ENCODE measurements around the gene MYEF2. TPM values are rescaled to one million over a fixed set of nuclear protein-coding genes. Genes with fewer than 3 reads are reported as not detected.

MYEF2 gene
- total and polyA plus RNA-seq, 2 experiments from 2014 or later, result 62.0 to 79.7 TPM

GRCh38 chr15:48086133-48086532 is 92.0 kb downstream of the MYEF2 start:
- no peak overlapping the region for H2AFZ ChIP-seq
- peaks cover 2% of the 10 kb centered on the region; the same call in 1 of the 3 replicates for H3K4me1 Mint-ChIP-seq
- no peaks in the 10 kb centered on the region for H3K4me1 ChIP-seq (ENCODE audit: insufficient read depth)
- H3K36me3 ChIP-seq (ENCODE audit: insufficient read depth), result no peaks in the 10 kb centered on the region
- H3K27me3 ChIP-seq (ENCODE audit: insufficient read depth), result no peaks in the 10 kb centered on the region
- TF ChIP-seq ZNF114 (CRISPR knock-in tag; IDR thresholded peaks at IDR 0.05) (no peak), STAT1 (IDR thresholded peaks at IDR 0.05; ENCODE audit: unreplicated experiment) (no peak), ETS1 (IDR thresholded peaks at IDR 0.05) (no peak), CTCF (conservative IDR thresholded peaks at IDR 0.05; ENCODE audit: low read depth in 2 of 2) (no peak), EZH2phosphoT487 (IDR thresholded peaks at IDR 0.05; ENCODE audit: unreplicated experiment) (no peak), EZH2 (IDR thresholded peaks at IDR 0.05; ENCODE audit: low read depth, unreplicated experiment) (no peak), POLR2AphosphoS5 (IDR thresholded peaks at IDR 0.05; ENCODE audit: low read depth) (no peak), NANOG (IDR thresholded peaks at IDR 0.05; ENCODE audit: borderline replicate concordance) (no peak), JUNB (IDR thresholded peaks at IDR 0.05; ENCODE audit: unreplicated experiment) (no peak), ZNF331 (CRISPR knock-in tag; IDR thresholded peaks at IDR 0.05; ENCODE audit: low read depth) (no peak), CREB1 (CRISPR knock-in tag; IDR thresholded peaks at IDR 0.05; ENCODE audit: low read depth) (no peak), REST (IDR thresholded peaks at IDR 0.05; ENCODE audit: unreplicated experiment) (no peak), ZNF462 (CRISPR knock-in tag; IDR thresholded peaks at IDR 0.05) (no peak)
- no peaks in the 10 kb centered on the region for H3K27me3 Mint-ChIP-seq (ENCODE audit: insufficient read depth, low read depth, poor library complexity)
- H3K4me3 Mint-ChIP-seq, result no peak overlapping the region
- H3K4me2 ChIP-seq, result no peak overlapping the region
- H3K9me2 ChIP-seq (ENCODE audit: insufficient read depth), result 0 out of 2 replicates have a peak, but pooled peaks cover 3% of the 10 kb centered on the region
- peaks cover 31% of the 10 kb centered on the region for H3K9me3 Mint-ChIP-seq
- H3K27ac Mint-ChIP-seq, result no peak overlapping the region
- H3F3A ChIP-seq (replicated peaks; ENCODE audit: low read depth), result no peaks in the 10 kb centered on the region
- ATAC-seq (no peak), DNase-seq (ENCODE audit: low spot score) (no peak)
- no peak overlapping the region for H3K4me3 ChIP-seq
- peaks cover 18% of the 10 kb centered on the region for H3K36me3 Mint-ChIP-seq (ENCODE audit: low read depth)
- no peak overlapping the region for H3K27ac ChIP-seq (ENCODE audit: low read depth)
- no peaks in the 10 kb centered on the region for H3K79me2 ChIP-seq (replicated peaks; ENCODE audit: insufficient read depth)
- no peaks in the 10 kb centered on the region for H4K20me1 ChIP-seq (replicated peaks; ENCODE audit: insufficient read depth)

Measured in GM23338 (cell line).